CD4-positive, alpha-beta T cell treated with Interleukin-21 for 1 hour (primary cell): ENCODE measurements around the gene TBX6.

Source experiments
- DNase-seq: peaks from one replicate; pipeline ENCODE4 v3.0.0-alpha.2; 2020

Gene TBX6

DNA sequence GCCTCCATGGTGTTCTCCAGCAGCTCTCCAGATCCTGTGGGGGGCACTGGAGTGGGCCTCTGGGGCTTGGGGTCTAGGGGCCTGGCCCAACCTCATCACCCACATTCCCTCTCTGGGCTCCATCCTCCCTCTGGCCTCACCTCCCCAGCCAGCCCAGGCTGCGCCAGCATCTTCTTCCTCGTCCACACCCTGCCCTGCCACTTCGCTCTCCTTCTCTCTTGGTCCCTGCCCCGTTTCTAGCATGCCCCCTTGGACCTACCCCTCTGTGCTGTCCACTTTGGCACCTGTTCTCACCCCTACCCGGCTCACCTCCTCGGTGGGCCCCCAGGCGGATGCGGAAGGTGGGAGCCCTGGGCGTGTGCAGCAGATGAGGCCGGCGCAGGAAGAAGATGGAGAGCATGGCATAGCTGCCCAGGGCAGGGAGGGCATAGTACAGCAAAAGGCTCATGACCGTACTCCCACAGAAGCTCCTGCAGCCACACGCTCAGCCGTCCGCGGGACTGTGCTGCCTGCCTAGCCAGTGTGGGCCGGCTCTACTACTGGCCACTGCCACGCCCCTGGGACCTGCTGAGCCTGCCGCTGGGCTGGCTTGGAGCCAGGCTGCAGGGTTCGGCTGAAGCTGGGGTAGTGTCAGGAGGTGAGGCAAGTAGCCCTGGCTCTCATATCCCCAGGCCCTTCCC lies 21.4 kb upstream of the TBX6 start, which contains the start of gene GDPD3:
Gene GDPD3 (minus strand): TSS at position 507 of the 680 bp plus-strand sequence. CDS start 59 bp downstream, at position 448.
- no peak for DNase-seq

GRCh38 chr16:30112197-30113030 lies 20.7 kb upstream of the TBX6 start:
- peak; percentile 55 for DNase-seq

GRCh38 chr16:30110661-30111060 lies 18.9 kb upstream of the TBX6 start:
- no peak for DNase-seq

DNA sequence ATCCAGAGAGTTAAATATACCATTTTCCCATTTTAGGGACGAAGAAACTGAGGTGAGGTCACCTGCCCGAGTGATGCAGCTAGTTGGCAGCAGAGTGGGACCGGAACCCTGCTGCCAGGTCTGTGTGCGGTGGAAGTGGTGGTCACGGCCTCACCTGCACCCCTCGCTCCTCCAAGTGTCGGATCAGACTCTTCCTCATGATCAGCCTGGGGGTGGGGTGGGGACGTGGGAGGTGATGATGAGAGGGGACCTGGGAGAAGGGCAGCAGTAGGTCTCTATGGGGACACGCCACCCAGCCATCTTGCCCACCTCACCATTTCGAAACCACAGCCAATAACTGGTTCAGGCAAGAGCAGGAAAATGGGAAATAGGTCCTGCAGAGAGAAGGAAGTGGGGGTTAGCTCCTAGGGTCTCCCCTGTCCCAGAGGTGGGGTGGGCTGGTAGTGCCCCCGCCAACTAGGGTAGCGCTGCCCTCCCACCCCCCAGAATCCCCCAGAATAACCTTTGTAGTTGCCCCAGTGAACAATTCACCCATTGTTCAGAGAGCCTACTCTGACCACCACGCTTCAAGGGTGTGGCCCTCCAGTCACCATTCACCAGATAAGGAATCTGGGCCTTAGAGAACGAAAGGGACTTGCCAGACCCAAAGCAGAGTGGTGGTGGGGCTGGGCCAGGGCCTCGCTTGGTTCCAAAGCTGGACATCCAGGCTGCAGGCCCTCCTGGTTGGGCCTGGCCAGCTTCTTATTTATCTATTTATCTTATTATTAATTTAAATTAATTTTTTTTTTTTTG lies 16.5 kb upstream of the TBX6 start:
- DNase-seq: no peak

GRCh38 chr16:30104492-30104891 lies 12.8 kb upstream of the TBX6 start:
- no peak for DNase-seq

- no peak for DNase-seq
These were observed 12.4 kb upstream of the TBX6 start for GRCh38 chr16:30104090-30104489.

GRCh38 chr16:30096862-30097563 lies 5.3 kb upstream of the TBX6 start:
- peak; percentile 32 for DNase-seq

- peak; percentile 91 for DNase-seq
These were observed 4.6 kb upstream of the TBX6 start, which contains the start of gene YPEL3 for GRCh38 chr16:30096105-30096861. Gene YPEL3 (minus strand): TSS chr16:30096213. CDS start chr16:30095482, 731 bp downstream.

- DNase-seq: no peak
These were observed 3.7 kb upstream of the TBX6 start for GRCh38 chr16:30095166-30096078.

- no peak for DNase-seq
These were observed 2.9 kb upstream of the TBX6 start for GRCh38 chr16:30094541-30095165.

DNA sequence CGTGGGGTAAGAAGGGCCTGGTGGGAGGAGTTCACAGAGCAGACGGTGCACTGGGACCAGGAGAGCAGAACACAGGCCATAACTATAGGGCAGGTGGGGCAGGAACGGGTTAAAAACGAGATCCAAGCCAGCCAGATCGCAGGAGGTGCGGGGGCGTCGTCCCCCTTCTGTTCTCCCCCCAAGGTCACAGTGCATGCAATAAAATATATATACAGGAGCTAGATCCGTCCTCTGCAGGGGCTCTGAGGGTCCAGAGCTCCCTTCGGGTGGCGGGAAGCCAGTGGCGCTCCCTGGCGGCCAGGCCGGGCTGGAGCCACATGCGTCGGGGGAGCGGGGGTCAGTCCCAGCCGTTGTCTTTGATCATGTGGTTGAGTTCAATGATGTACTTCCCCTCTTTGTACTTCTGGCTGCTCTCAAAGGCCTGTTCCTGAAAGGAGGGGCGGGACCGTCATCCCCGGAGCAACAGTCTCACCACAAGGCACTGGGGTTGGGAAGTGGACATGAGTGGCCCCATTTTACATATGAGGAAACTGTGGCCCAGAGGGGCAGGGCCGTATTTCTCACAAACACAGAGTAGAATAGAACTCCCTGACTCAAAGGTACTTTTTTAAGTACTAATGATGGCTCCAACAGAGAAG lies 768 bp upstream of the TBX6 start:
- DNase-seq: peak; percentile 83

- DNase-seq: no peak
These were observed 953 bp downstream of the TBX6 start for GRCh38 chr16:30090610-30091331.

GRCh38 chr16:30088832-30089624 lies 2.7 kb downstream of the TBX6 start:
- DNase-seq: no peak

- DNase-seq: no peak
These were observed 3.4 kb downstream of the TBX6 start for GRCh38 chr16:30088237-30088831.

GRCh38 chr16:30087181-30087898 lies 4.4 kb downstream of the TBX6 start:
- DNase-seq: no peak

GRCh38 chr16:30086291-30087140 lies 5.2 kb downstream of the TBX6 start:
- DNase-seq: no peak
